ENCODE measurements around the gene ADARB2. TPM values are rescaled to one million over a fixed set of nuclear protein-coding genes. Genes with fewer than 3 reads are reported as not detected.
"Not testable (repeated sequence)": the region's sequence is repeated elsewhere in the genome, so short reads cannot be mapped to it uniquely, and the experiment has no call there.

The ADARB2 gene
- total RNA-seq, 1 donor from 2014 or later: 0.37 TPM

- intact Hi-C loops (cut with micrococcal nuclease): not testable (repeated sequence)
Observed at GRCh38 chr10:1617376-1618317, 119.7 kb downstream of the ADARB2 start.

GRCh38 chr10:1616701-1617100 lies 120.6 kb downstream of the ADARB2 start:
- intact Hi-C loops (cut with micrococcal nuclease): not testable (repeated sequence)

GRCh38 chr10:1615186-1615954 lies 122.0 kb downstream of the ADARB2 start:
- intact Hi-C loops (cut with micrococcal nuclease): no loop called here

- intact Hi-C loops (cut with micrococcal nuclease): no loop called here
Observed at GRCh38 chr10:1613511-1613910, 123.8 kb downstream of the ADARB2 start.

- intact Hi-C loops (cut with micrococcal nuclease): no loop called here
Observed at GRCh38 chr10:1612908-1613307, 124.4 kb downstream of the ADARB2 start.

- intact Hi-C loops (cut with micrococcal nuclease): no loop called here
Observed at GRCh38 chr10:1611936-1612550, 125.3 kb downstream of the ADARB2 start.

- intact Hi-C loops (cut with micrococcal nuclease): no loop called here
Observed at GRCh38 chr10:1610986-1611770, 126.1 kb downstream of the ADARB2 start.

GRCh38 chr10:1609648-1609970 lies 127.7 kb downstream of the ADARB2 start:
- intact Hi-C loops (cut with micrococcal nuclease): no loop called here

GRCh38 chr10:1608851-1609647 lies 128.3 kb downstream of the ADARB2 start:
- intact Hi-C loops (cut with micrococcal nuclease): no loop called here

- intact Hi-C loops (cut with micrococcal nuclease): no loop called here
Observed at GRCh38 chr10:1608408-1608807, 128.9 kb downstream of the ADARB2 start.

GRCh38 chr10:1607466-1607865 lies 129.9 kb downstream of the ADARB2 start:
- intact Hi-C loops (cut with micrococcal nuclease): no loop called here

- intact Hi-C loops (cut with micrococcal nuclease): no loop called here
Observed at GRCh38 chr10:1605999-1606940, 131.1 kb downstream of the ADARB2 start.

- intact Hi-C loops (cut with micrococcal nuclease): no loop called here
Observed at GRCh38 chr10:1605121-1605520, 132.2 kb downstream of the ADARB2 start.

- intact Hi-C loops (cut with micrococcal nuclease): no loop called here
Observed at GRCh38 chr10:1604246-1604645, 133.1 kb downstream of the ADARB2 start.

- intact Hi-C loops (cut with micrococcal nuclease): no loop called here
Observed at GRCh38 chr10:1603181-1603580, 134.1 kb downstream of the ADARB2 start.

- intact Hi-C loops (cut with micrococcal nuclease): no loop called here
Observed at GRCh38 chr10:1602037-1602484, 135.3 kb downstream of the ADARB2 start.

GRCh38 chr10:1601406-1601805 lies 135.9 kb downstream of the ADARB2 start:
- intact Hi-C loops (cut with micrococcal nuclease): no loop called here

- intact Hi-C loops (cut with micrococcal nuclease): no loop called here
Observed at GRCh38 chr10:1600861-1601260, 136.5 kb downstream of the ADARB2 start.
